ENCODE results near the gene SGMS2. TPM values are rescaled to one million over a fixed set of nuclear protein-coding genes. Genes with fewer than 3 reads are reported as not detected.
"Not testable (repeated sequence)": the region's sequence is repeated elsewhere in the genome, so short reads cannot be mapped to it uniquely, and the experiment has no call there.

The SGMS2 gene
- total and polyA plus RNA-seq, 2 of the 13 experiments (the other 11 are each of a cell fraction or from before 2014, with no cell fraction given), result 1.2 to 1.7 TPM

DNA sequence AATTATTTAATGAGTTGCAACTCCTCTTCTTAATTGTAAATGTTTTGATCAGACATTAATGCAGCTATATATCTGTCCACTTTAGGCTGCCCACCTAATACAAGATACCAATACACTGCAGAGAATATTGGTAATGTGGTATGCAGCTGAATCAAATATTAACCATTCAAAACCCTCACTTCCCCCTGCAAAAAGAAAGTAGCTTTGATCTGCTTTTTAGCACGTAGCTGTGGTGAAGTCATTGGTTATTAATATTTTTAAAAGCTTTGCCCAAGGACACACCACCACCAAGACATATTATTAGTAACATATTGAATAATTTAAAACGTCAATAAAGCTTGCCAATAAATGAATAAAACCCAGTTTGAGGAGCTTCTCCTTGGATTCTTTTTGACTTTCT, 78.0 kb downstream of the SGMS2 start:
- Histone ChIP-seq H3K79me2 (ENCODE audit: insufficient read depth, low read length) (no peaks in the 10 kb centered on the region), H3K9me3 (ENCODE audit: low read length) (no peaks in the 10 kb centered on the region), H4K20me1 (ENCODE audit: insufficient read depth, low read length) (no peaks in the 10 kb centered on the region), H3K36me3 (replicated peaks in 1 of 2; ENCODE audit: control insufficient read depth in 1 of 2, insufficient read depth in 2 of 2, low read length in 2 of 2) (no peaks in the 10 kb centered on the region), H3K27me3 (ENCODE audit: control insufficient read depth in 1 of 2, insufficient read depth in 2 of 2, low read length in 2 of 2) (no peaks in the 10 kb centered on the region), H3K4me1 (ENCODE audit: insufficient read depth, low read length) (no peaks in the 10 kb centered on the region), H3K4me3 (replicated peaks in 1 of 3; ENCODE audit: insufficient read depth in 1 of 3, low read depth in 2 of 3, low read length in 3 of 3) (no peak overlapping the region), H3K9ac (ENCODE audit: insufficient read depth, low read depth, low read length) (no peak overlapping the region), H3K27ac (ENCODE audit: extremely low read length, insufficient read depth, low read length) (no peak overlapping the region), H3K4me2 (ENCODE audit: low read depth, low read length) (no peak overlapping the region), H2AFZ (ENCODE audit: low read length) (no peak overlapping the region)
- BruUV-seq (replicated peaks), result no TSS peak
- FAIRE-seq (no peak), ATAC-seq (no peak), DNase-seq (ENCODE audit: low spot score) (no peak)
- TF ChIP-seq YEATS2 (CRISPR knock-in tag; IDR thresholded peaks at IDR 0.05; ENCODE audit: borderline replicate concordance) (no peak), RAD51 (IDR thresholded peaks at IDR 0.05; ENCODE audit: borderline replicate concordance) (no peak), SIX4 (CRISPR knock-in tag; IDR thresholded peaks at IDR 0.05) (no peak), MAFG (CRISPR knock-in tag; IDR thresholded peaks at IDR 0.05) (no peak), ZNF235 (CRISPR knock-in tag; IDR thresholded peaks at IDR 0.05; ENCODE audit: borderline replicate concordance) (no peak)
- TF ChIP-seq, protein P1, sequence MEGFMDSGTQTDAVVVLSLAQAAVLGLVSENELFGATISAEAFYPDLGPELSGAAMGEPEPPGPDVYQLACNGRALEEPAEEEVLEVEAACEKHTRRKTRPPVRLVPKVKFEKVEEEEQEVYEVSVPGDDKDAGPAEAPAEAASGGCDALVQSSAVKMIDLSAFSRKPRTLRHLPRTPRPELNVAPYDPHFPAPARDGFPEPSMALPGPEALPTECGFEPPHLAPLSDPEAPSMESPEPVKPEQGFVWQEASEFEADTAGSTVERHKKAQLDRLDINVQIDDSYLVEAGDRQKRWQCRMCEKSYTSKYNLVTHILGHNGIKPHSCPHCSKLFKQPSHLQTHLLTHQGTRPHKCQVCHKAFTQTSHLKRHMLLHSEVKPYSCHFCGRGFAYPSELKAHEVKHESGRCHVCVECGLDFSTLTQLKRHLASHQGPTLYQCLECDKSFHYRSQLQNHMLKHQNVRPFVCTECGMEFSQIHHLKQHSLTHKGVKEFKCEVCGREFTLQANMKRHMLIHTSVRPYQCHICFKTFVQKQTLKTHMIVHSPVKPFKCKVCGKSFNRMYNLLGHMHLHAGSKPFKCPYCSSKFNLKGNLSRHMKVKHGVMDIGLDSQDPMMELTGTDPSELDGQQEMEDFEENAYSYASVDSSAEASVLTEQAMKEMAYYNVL (CRISPR knock-in tag; IDR thresholded peaks at IDR 0.05; ENCODE audit: borderline replicate concordance), result no peak
- WGBS (ENCODE audit: low lambda C conversion rate), result 75% methylated on average over 2 of the region's 2 CpGs
- intact Hi-C loops (cut with micrococcal nuclease; ENCODE audit: unreplicated experiment), result no loop called here
- ChIA-PET CTCF (ENCODE audit: low intra/inter-chr PET ratio, low total read pairs) (no interaction called here), POLR2A (no interaction called here)
- in situ Hi-C loops (cut with HindIII; ENCODE audit: extremely low pct_ligation_motif_present, low pct_unique_long_range_greater_than_20kb), result no loop called here

DNA sequence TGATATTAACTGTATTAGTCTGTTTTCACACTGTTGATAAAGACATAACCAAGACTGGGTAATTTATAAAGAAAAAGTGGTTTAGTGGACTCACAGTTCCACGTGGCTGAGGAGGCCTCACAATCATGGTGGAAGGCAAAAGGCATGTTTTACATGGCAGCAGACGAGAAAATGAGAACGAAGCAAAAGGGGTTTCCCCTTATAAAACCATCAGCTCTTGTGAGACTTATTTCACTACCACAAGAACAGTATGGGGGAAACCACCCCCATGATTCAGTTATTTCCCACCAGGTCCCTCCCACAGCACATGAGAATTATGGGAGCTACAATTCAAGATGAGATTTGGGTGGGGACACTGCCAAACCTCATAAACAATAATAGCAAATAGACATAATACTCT, 80.3 kb downstream of the SGMS2 start:
- WGBS (ENCODE audit: low lambda C conversion rate), result 72% methylated on average over 3 of the region's 3 CpGs
- FAIRE-seq; H3K4me3 ChIP-seq (replicated peaks in 1 of 3; ENCODE audit: insufficient read depth in 1 of 3, low read depth in 2 of 3, low read length in 3 of 3); H3K27me3 ChIP-seq (ENCODE audit: control insufficient read depth in 1 of 2, insufficient read depth in 2 of 2, low read length in 2 of 2); DNase-seq (ENCODE audit: low spot score); H3K9me3 ChIP-seq (ENCODE audit: low read length); POLR2A ChIA-PET; H3K79me2 ChIP-seq (ENCODE audit: insufficient read depth, low read length); CTCF ChIA-PET (ENCODE audit: low intra/inter-chr PET ratio, low total read pairs); H3K4me1 ChIP-seq (ENCODE audit: insufficient read depth, low read length); H4K20me1 ChIP-seq (ENCODE audit: insufficient read depth, low read length); H3K4me2 ChIP-seq (ENCODE audit: low read depth, low read length); H2AFZ ChIP-seq (ENCODE audit: low read length); H3K9ac ChIP-seq (ENCODE audit: insufficient read depth, low read depth, low read length); BruUV-seq (replicated peaks); H3K36me3 ChIP-seq (replicated peaks in 1 of 2; ENCODE audit: control insufficient read depth in 1 of 2, insufficient read depth in 2 of 2, low read length in 2 of 2); intact Hi-C loops (cut with micrococcal nuclease; ENCODE audit: unreplicated experiment); ATAC-seq; H3K27ac ChIP-seq (ENCODE audit: extremely low read length, insufficient read depth, low read length); in situ Hi-C loops (cut with HindIII; ENCODE audit: extremely low pct_ligation_motif_present, low pct_unique_long_range_greater_than_20kb): not testable (repeated sequence)
